M059J (cell line): Measurements from ENCODE around the gene CRYL1. TPM values are rescaled to one million over a fixed set of nuclear protein-coding genes. Genes with fewer than 3 reads are reported as not detected.
"Not testable (repeated sequence)": the region's sequence is repeated elsewhere in the genome, so short reads cannot be mapped to it uniquely, and the experiment has no call there.

Source experiments
- DNase-seq: peaks from one replicate; pipeline ENCODE4 v3.0.0-alpha.2; 2012; ENCODE audit warnings: low read depth
- total RNA-seq: library from RNA; depleted of rRNA; stranded (reverse); fragments of >200 nt; shearing (Covaris generic); gene quantifications from 2 replicates; pipeline ENCODE4 v1.2.3, GENCODE V29; 2014

The CRYL1 gene
- total RNA-seq, 1 experiment from 2014 or later: 8.8 TPM

GRCh38 chr13:20456737-20457136, 68.9 kb downstream of the CRYL1 start:
- DNase-seq: no peak

GRCh38 chr13:20451397-20451796, 74.3 kb downstream of the CRYL1 start:
- no peak for DNase-seq

GRCh38 chr13:20448470-20448869, 77.2 kb downstream of the CRYL1 start:
- no peak for DNase-seq

GRCh38 chr13:20446900-20447299, 78.8 kb downstream of the CRYL1 start:
- DNase-seq: no peak

GRCh38 chr13:20446405-20446804, 79.3 kb downstream of the CRYL1 start:
- DNase-seq: no peak

GRCh38 chr13:20442798-20443381, 82.8 kb downstream of the CRYL1 start:
- DNase-seq: no peak

GRCh38 chr13:20442375-20442774, 83.3 kb downstream of the CRYL1 start:
- DNase-seq: no peak

GRCh38 chr13:20441879-20442278, 83.8 kb downstream of the CRYL1 start:
- peak; percentile 58 for DNase-seq

GRCh38 chr13:20441056-20441455, 84.6 kb downstream of the CRYL1 start:
- DNase-seq: no peak

- no peak for DNase-seq
Observed at GRCh38 chr13:20439261-20439660, 86.4 kb downstream of the CRYL1 start.

- DNase-seq: no peak
Observed at GRCh38 chr13:20438801-20439200, 86.9 kb downstream of the CRYL1 start.

- no peak for DNase-seq
Observed at GRCh38 chr13:20436505-20436904, 89.2 kb downstream of the CRYL1 start.

GRCh38 chr13:20435616-20436368, 89.9 kb downstream of the CRYL1 start:
- no peak for DNase-seq

GRCh38 chr13:20434210-20434609, 91.4 kb downstream of the CRYL1 start:
- DNase-seq: not testable (repeated sequence)

- DNase-seq: no peak
Observed at GRCh38 chr13:20431687-20432384, 93.8 kb downstream of the CRYL1 start.

- no peak for DNase-seq
Observed at GRCh38 chr13:20431080-20431479, 94.6 kb downstream of the CRYL1 start.

- no peak for DNase-seq
Observed at GRCh38 chr13:20430296-20430695, 95.4 kb downstream of the CRYL1 start.

- no peak for DNase-seq
Observed at GRCh38 chr13:20429682-20430081, 96.0 kb downstream of the CRYL1 start.

GRCh38 chr13:20428666-20429644, 96.7 kb downstream of the CRYL1 start:
- peak; percentile 59 for DNase-seq

- DNase-seq: peak; percentile 26
Observed at GRCh38 chr13:20426766-20427448, 98.8 kb downstream of the CRYL1 start.

GRCh38 chr13:20425819-20426219, 99.8 kb downstream of the CRYL1 start:
- DNase-seq: peak; percentile 17
